AG04450 (cell line): ENCODE results near the gene CBFA2T2. TPM values are rescaled to one million over a fixed set of nuclear protein-coding genes. Genes with fewer than 3 reads are reported as not detected.

Source experiments
- CTCF ChIA-PET: fragments of 300-600, 350-600 bp; formaldehyde crosslinking; extraction: SDS; loops from one replicate; lab custom pipeline; 2022; ENCODE audit warnings: antibody characterized with exemption, inconsistent platforms; lab: Charles Lee
- POLR2A ChIA-PET: fragments of 350-600 bp; formaldehyde crosslinking; extraction: SDS; loops from one replicate; lab custom pipeline; 2021; ENCODE audit warnings: antibody characterized with exemption, inconsistent platforms; lab: Yijun Ruan, JAX
- DNase-seq: peaks from one replicate; pipeline ENCODE4 v3.0.0-alpha.2; 2011; ENCODE audit warnings: low read depth, low spot score
- H3K27ac ChIP-seq: one replicate; pipeline ENCODE4 v1.5.1; 2012; ENCODE audit warnings: low read depth, low read length, control low read depth
- H3K27me3 ChIP-seq: one replicate; pipeline ENCODE4 v1.6.0; 2012; ENCODE audit warnings: low read length; ENCODE audit not compliant: control insufficient read depth, insufficient read depth
- H3K4me3 ChIP-seq: 2 replicates; pipeline ENCODE4 v1.5.1; 2011; ENCODE audit warnings: mild to moderate bottlenecking, low read depth, low read length, control low read depth
- H3K9me3 ChIP-seq: 2 replicates; pipeline ENCODE4 v1.5.1; 2012; ENCODE audit warnings: low read length; ENCODE audit not compliant: control insufficient read depth, insufficient read depth
- CTCF ChIP-seq: IDR thresholded peaks from 2 replicates; pipeline ENCODE4 v1.5.1; 2011; ENCODE audit warnings: low read depth, low read length, control low read depth, inconsistent platforms
- polyA plus RNA-seq: library from polyadenylated mRNA; depleted of rRNA; stranded (reverse); fragments of >200 nt; gene quantifications from 2 replicates; pipeline ENCODE4 v1.2.3, GENCODE V29; 2011

CBFA2T2 gene
- polyA plus RNA-seq, 1 experiment, result 11.3 TPM

GRCh38 chr20:33602826-33603590, 113.1 kb downstream of the CBFA2T2 start:
- ChIA-PET CTCF (interaction anchor here (0.5 to 2.1 kb wide), 2 partner anchors 10 to 87 kb away, joined by 3 to 4 read pairs; no protein-coding TSS in a partner anchor), POLR2A (no interaction called here)
- no peak for DNase-seq
- no peak overlapping the region for H3K27ac ChIP-seq
- no peaks in the 10 kb centered on the region for H3K27me3 ChIP-seq
- no peak overlapping the region for H3K4me3 ChIP-seq
- H3K9me3 ChIP-seq, result no peaks in the 10 kb centered on the region
- TF ChIP-seq CTCF, result no peak

- POLR2A ChIA-PET, result no interaction called here
- no peak overlapping the region for H3K27ac ChIP-seq
- H3K9me3 ChIP-seq, result no peaks in the 10 kb centered on the region
- no peak for DNase-seq
- no peak overlapping the region for H3K4me3 ChIP-seq
- no peak for TF ChIP-seq CTCF
- CTCF ChIA-PET, result interaction anchor here (0.5 to 2.1 kb wide), 3 partner anchors 9 to 174 kb away, joined by 3 to 4 read pairs (median 3); no protein-coding TSS in a partner anchor
- no peaks in the 10 kb centered on the region for H3K27me3 ChIP-seq
Measured at GRCh38 chr20:33604084-33604990, 114.4 kb downstream of the CBFA2T2 start.

GRCh38 chr20:33604991-33605370, 115.1 kb downstream of the CBFA2T2 start:
- Histone ChIP-seq H3K27me3 (no peaks in the 10 kb centered on the region), H3K9me3 (no peaks in the 10 kb centered on the region), H3K27ac (no peak overlapping the region), H3K4me3 (no peak overlapping the region)
- ChIA-PET POLR2A (no interaction called here), CTCF (interaction anchor here (2.1 kb wide), 1 partner anchor 8 kb away, joined by 4 read pairs; no protein-coding TSS in a partner anchor)
- DNase-seq, result no peak
- no peak for TF ChIP-seq CTCF

GRCh38 chr20:33606118-33606771, 116.3 kb downstream of the CBFA2T2 start:
- H3K27me3 ChIP-seq, result no peaks in the 10 kb centered on the region
- no peak for TF ChIP-seq CTCF
- no peaks in the 10 kb centered on the region for H3K9me3 ChIP-seq
- H3K4me3 ChIP-seq, result no peak overlapping the region
- DNase-seq, result no peak
- ChIA-PET CTCF (interaction anchor here (0.6 kb wide), 1 partner anchor 90 kb away, joined by 3 read pairs; no protein-coding TSS in a partner anchor), POLR2A (no interaction called here)
- H3K27ac ChIP-seq, result no peak overlapping the region
